Activated CD8-positive, alpha-beta memory T cell treated with anti-CD3 and anti-CD28 coated beads, Interleukin-2, amount 50 U/mL, for 24 hours (primary cell): ENCODE data around the gene HTR7.

Source experiments
- DNase-seq: peaks from one replicate; pipeline ENCODE4 v3.0.0-alpha.2; 2020; ENCODE audit errors: extremely low read depth

Gene HTR7

GRCh38 chr10:90740265-90740664 lies 117.6 kb downstream of the HTR7 start:
- DNase-seq, result no peak

DNA sequence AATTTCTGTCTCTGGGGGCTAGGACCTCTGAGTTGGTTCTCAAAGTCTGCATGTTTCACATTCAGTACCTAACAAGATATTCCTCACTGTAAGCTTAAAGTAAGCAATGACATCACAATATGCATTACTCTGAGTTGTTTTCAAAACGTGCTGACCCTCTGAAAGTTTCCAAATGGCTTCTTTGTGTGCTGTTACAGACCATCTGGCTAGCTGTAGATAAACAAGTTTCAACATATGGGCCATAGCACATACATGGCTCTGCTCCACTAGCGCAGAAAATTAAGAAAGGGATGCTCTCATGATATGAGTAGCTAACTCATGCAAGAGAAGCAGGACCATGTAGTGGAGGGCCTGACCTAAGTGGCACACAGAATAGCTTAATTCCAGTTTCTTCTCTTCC lies 119.0 kb downstream of the HTR7 start:
- no peak for DNase-seq

- no peak for DNase-seq
Observed at GRCh38 chr10:90734415-90734814, 123.4 kb downstream of the HTR7 start.

DNA sequence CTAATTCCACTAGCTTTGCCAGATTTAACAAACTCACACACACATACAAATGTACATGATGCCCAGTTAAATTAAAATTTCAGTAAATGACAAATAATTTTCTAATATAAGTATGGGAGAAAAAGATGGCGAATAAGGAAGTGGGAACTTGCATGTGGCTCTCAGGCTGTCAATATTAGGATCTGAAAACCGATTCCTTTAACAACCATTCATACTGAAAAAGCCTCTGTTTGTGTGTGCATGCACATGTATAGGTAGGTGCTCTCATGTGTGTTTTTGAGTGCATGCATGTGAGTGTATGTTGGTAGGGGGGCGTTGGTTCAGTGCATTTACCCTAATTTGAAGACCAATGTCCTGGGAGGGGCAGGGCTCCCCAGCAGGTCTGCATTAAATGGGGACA lies 125.3 kb downstream of the HTR7 start:
- DNase-seq, result no peak

- no peak for DNase-seq
Observed at GRCh38 chr10:90723416-90724068, 134.3 kb downstream of the HTR7 start.

DNA sequence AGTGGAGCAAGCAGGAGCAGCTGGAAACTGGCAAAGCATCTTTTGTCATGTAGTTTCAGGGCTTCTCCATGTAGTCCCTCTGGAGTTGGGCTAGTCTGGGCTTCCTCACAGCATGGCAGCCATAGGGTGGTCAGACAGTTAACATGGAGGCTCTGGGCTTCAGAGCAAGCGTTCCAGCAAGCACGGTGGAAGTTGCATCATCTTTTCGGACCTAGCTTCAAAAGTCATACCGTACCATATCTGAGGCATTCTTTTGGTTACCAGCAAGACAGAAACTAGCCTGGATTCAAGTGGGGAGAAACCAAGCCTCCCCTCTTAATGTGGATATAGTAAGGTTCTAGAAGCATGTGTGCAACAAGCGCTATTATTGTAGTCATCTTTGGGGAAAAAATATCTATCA lies 135.0 kb downstream of the HTR7 start:
- no peak for DNase-seq

- no peak for DNase-seq
Observed at GRCh38 chr10:90718182-90718581, 139.7 kb downstream of the HTR7 start.

GRCh38 chr10:90712529-90712928 lies 145.3 kb downstream of the HTR7 start:
- DNase-seq, result no peak

DNA sequence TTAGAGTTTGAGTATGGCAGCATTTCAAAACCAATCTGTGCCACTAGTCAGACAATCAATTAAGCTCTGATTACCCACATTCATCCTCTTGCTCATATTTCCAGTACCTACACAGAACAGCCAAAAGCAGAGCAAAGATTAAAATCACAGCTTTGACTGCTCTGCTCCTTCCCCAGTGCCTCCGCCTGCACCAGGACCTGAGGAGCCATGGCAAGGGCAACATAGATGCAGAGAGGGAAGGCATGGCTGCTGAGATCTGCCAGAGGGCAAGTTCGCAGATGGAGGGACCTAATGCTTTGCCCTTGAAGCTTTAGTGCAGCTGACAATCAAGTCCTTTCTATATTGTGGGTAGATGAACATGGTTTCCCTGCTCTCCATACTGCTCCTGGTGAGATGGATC lies 148.1 kb downstream of the HTR7 start:
- DNase-seq, result no peak

DNA sequence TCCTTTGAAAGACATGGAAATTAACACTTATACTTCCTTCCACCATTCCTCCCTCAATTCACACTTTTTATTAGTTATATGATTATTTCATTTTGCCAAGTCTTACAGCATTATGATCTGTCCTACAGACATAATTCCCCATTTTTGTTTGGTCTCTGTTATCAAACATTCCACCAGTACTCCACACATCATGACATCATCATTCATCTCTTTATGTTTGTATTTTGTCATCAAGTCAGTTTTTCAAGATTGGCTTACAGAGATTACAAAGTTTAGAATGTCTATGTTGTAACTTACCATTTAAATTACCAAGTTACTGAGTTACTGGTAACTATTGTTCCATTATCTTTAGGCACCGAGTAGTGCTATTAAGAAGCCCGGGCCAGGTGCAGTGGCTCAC lies 150.2 kb downstream of the HTR7 start:
- no peak for DNase-seq

DNA sequence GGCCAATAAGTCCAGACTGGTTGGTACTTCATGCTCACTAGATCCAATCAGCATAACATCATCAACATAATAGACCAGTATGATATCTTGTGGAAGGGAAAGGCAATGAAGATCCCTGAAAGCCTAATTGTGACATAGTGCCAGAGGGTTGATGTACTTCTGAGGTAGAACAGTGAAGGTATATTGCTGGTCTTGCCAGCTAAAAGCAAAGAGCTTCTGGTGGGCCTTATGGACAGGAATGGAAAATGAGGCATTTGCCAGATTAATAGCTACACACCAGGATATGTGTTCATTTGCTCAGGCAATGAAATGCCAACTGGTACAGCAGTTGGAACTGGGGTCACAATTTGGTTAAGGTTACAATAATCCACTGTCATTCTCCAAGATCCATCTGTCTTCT lies 156.4 kb downstream of the HTR7 start:
- no peak for DNase-seq

- DNase-seq, result no peak
Observed at GRCh38 chr10:90695915-90696676, 161.7 kb downstream of the HTR7 start.
